Gastrocnemius medialis (tissue), 4 donors: ENCODE measurements around the gene ABCF3.

Experiments used
- CTCF ChIP-seq, 5 experiments: fragments of 450-650 bp in 3 of 5; fragments of 200-600 bp in 2 of 5; sonication (generic) in 2 of 5; IDR thresholded peaks in 4 of 5; conservative IDR thresholded peaks in 1 of 5; 1 replicate in 4 of 5; 2 replicates in 1 of 5; pipeline ENCODE4 v1.5.1; 2016 to 2019; ENCODE audit warnings: antibody characterized with exemption in 5 of 5, mild to moderate bottlenecking in 3 of 5, moderate library complexity in 3 of 5
- POLR2A ChIP-seq, 2 donors: fragments of 450-650 bp; IDR thresholded peaks; one replicate each; pipeline ENCODE4 v1.6.1; 2017; ENCODE audit warnings: antibody characterized with exemption in 2 of 2, mild to moderate bottlenecking in 2 of 2, moderate library complexity in 2 of 2

- no peak for TF ChIP-seq CTCF (IDR thresholded peaks at IDR 0.05 in 4 of 5, conservative IDR thresholded peaks at IDR 0.05 in 1 of 5)
- TF ChIP-seq POLR2A (IDR thresholded peaks at IDR 0.05): no peak
Observed at GRCh38 chr3:184235381-184236032, 49.5 kb downstream of the ABCF3 start.
